Adipocyte (in vitro differentiated cells): Measurements from ENCODE around the gene OR2AE1.

ENCODE experiments used
- DNase-seq: peaks from one replicate; pipeline ENCODE4 v3.0.0-alpha.2; 2015; ENCODE audit warnings: low read depth
- H3K27me3 ChIP-seq: replicated peaks from 2 replicates; pipeline ENCODE4 v1.7.0; 2013; ENCODE audit warnings: mild to moderate bottlenecking, low read length, moderate library complexity; ENCODE audit not compliant: control insufficient read depth, insufficient read depth
- H3K36me3 ChIP-seq: 2 replicates; pipeline ENCODE4 v1.7.0; 2013; ENCODE audit warnings: low read length, mild to moderate bottlenecking, moderate library complexity; ENCODE audit not compliant: control insufficient read depth, insufficient read depth, severe bottlenecking
- H3K4me1 ChIP-seq: 2 replicates; pipeline ENCODE4 v1.7.0; 2013; ENCODE audit warnings: mild to moderate bottlenecking, low read length, moderate library complexity; ENCODE audit not compliant: control insufficient read depth, insufficient read depth
- H3K4me3 ChIP-seq: 2 replicates; pipeline ENCODE4 v1.7.0; 2013; ENCODE audit warnings: mild to moderate bottlenecking, low read length, moderate library complexity
- H3K9ac ChIP-seq: 2 replicates; pipeline ENCODE4 v1.7.0; 2013; ENCODE audit warnings: mild to moderate bottlenecking, low read length, moderate library complexity
- H3K9me3 ChIP-seq: 2 replicates; pipeline ENCODE4 v1.7.0; 2013; ENCODE audit warnings: mild to moderate bottlenecking, low read length, moderate library complexity; ENCODE audit not compliant: control insufficient read depth

OR2AE1 gene

DNA sequence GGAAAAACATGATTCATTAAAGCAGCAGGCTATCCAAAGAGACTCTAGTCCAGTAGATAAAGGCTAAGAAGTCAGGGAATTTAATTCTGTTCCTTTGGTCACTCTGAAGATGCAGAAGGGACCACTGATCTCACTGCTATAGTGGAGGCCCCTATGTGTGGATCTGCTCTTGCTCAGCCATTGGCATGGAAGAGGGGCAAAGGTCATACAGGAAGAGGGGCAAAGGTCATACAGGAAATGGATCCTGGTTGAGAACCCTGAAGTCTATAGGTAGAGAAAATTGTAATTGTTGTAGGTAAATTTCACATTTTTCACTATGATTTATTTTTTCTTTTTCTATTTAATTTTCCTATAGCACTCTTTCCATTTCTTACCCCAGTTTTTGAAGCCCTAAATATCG, 21.6 kb downstream of the OR2AE1 start:
- no peak for DNase-seq
- Histone ChIP-seq H3K4me1 (no peaks in the 10 kb centered on the region), H3K9me3 (no peaks in the 10 kb centered on the region), H3K4me3 (no peak overlapping the region), H3K36me3 (no peaks in the 10 kb centered on the region), H3K9ac (no peak overlapping the region), H3K27me3 (no peaks in the 10 kb centered on the region)

- no peak overlapping the region for H3K4me3 ChIP-seq
- peaks cover 4% of the 10 kb centered on the region for H3K4me1 ChIP-seq
- H3K27me3 ChIP-seq = no peaks in the 10 kb centered on the region
- no peak for DNase-seq
- H3K36me3 ChIP-seq = no peaks in the 10 kb centered on the region
- no peak overlapping the region for H3K9ac ChIP-seq
- H3K9me3 ChIP-seq = no peaks in the 10 kb centered on the region
Measured at GRCh38 chr7:99848420-99849216, 28.2 kb downstream of the OR2AE1 start.

DNA sequence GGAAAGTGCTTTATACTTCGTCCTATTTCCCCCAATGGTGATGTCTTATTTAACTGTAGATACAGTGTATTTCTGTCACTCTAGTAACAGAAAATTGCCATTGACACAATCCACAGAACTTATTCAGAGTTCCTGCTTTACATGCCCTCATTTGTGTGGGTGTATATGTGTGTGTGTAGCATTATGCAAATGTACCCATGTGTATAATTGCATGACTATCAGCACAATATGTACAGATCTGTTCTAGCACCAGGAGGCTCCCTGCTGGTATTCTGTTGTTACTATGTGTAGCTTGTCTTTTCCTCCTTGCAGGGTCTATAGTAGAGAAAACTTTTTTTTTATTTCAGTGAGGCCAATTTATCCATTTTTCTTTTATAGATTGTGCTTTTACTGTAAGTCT, 32.5 kb downstream of the OR2AE1 start:
- H3K4me3 ChIP-seq = no peak overlapping the region
- H3K9me3 ChIP-seq = no peaks in the 10 kb centered on the region
- peaks cover 19% of the 10 kb centered on the region for H3K27me3 ChIP-seq
- DNase-seq = no peak
- peaks cover 4% of the 10 kb centered on the region for H3K4me1 ChIP-seq
- no peaks in the 10 kb centered on the region for H3K36me3 ChIP-seq
- H3K9ac ChIP-seq = no peak overlapping the region

GRCh38 chr7:99843808-99844207, 33.0 kb downstream of the OR2AE1 start:
- no peak for DNase-seq
- H3K9me3 ChIP-seq = no peaks in the 10 kb centered on the region
- no peaks in the 10 kb centered on the region for H3K36me3 ChIP-seq
- H3K9ac ChIP-seq = no peak overlapping the region
- H3K4me3 ChIP-seq = no peak overlapping the region
- H3K27me3 ChIP-seq = peaks cover 19% of the 10 kb centered on the region
- peaks cover 4% of the 10 kb centered on the region for H3K4me1 ChIP-seq

GRCh38 chr7:99842926-99843325, 33.9 kb downstream of the OR2AE1 start:
- H3K36me3 ChIP-seq = no peaks in the 10 kb centered on the region
- peaks cover 4% of the 10 kb centered on the region for H3K4me1 ChIP-seq
- peaks cover 19% of the 10 kb centered on the region for H3K27me3 ChIP-seq
- H3K9ac ChIP-seq = no peak overlapping the region
- DNase-seq = no peak
- H3K4me3 ChIP-seq = no peak overlapping the region
- no peaks in the 10 kb centered on the region for H3K9me3 ChIP-seq

DNA sequence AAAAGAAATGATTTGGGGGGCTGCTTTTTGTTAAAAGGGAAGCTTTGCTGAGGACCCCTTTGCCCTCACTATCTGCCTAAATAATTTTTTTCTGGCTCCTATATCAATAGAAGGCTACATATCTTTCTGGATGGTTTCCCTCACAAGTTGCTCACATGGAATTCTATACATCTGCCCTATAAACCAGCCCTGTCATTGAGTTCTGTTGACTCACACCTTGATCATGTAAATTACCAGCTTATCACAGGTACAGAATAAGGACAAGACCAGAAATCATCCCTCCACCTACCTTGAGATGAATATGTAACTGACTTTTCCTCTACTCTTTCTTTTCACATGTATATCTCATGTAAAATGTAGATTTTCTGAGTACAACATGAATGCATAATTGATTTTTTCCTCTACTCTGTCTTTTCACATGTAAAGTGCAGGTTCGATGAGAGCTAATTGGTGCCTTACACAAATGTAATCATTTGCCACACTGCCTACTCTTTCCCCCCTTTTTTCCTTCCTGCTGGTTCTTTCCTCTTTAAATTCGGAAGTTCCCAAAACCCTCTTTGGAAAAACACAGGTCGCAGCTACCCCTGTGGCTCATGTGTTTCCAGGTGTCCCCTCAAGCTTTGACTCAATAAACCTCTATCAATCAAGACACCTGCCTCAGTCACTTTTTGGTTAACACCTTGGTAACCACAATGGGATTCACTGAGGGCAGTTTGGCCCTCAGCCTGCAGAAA, 36.5 kb downstream of the OR2AE1 start:
- Histone ChIP-seq H3K4me1 (peaks cover 4% of the 10 kb centered on the region), H3K9me3 (no peaks in the 10 kb centered on the region)

GRCh38 chr7:99839287-99840021, 37.4 kb downstream of the OR2AE1 start:
- no peak for DNase-seq

More for the DNA sequence above, 36.5 kb downstream of the OR2AE1 start:
- H3K27me3 ChIP-seq = peaks cover 22% of the 10 kb centered on the region
- no peak overlapping the region for H3K4me3 ChIP-seq
- no peak overlapping the region for H3K9ac ChIP-seq
- no peaks in the 10 kb centered on the region for H3K36me3 ChIP-seq
- no peak for DNase-seq

GRCh38 chr7:99837649-99838361, 39.0 kb downstream of the OR2AE1 start:
- Histone ChIP-seq H3K9ac (peak overlapping the region; percentile 22), H3K36me3 (no peaks in the 10 kb centered on the region), H3K9me3 (no peaks in the 10 kb centered on the region), H3K27me3 (peaks cover 32% of the 10 kb centered on the region), H3K4me1 (peaks cover 2% of the 10 kb centered on the region), H3K4me3 (no peak overlapping the region)
- DNase-seq = peak; percentile 9

More at GRCh38 chr7:99839287-99840021, 37.4 kb downstream of the OR2AE1 start:
- Histone ChIP-seq H3K9me3 (no peaks in the 10 kb centered on the region), H3K4me1 (peaks cover 4% of the 10 kb centered on the region), H3K4me3 (no peak overlapping the region), H3K36me3 (no peaks in the 10 kb centered on the region), H3K9ac (no peak overlapping the region), H3K27me3 (peaks cover 25% of the 10 kb centered on the region)

DNA sequence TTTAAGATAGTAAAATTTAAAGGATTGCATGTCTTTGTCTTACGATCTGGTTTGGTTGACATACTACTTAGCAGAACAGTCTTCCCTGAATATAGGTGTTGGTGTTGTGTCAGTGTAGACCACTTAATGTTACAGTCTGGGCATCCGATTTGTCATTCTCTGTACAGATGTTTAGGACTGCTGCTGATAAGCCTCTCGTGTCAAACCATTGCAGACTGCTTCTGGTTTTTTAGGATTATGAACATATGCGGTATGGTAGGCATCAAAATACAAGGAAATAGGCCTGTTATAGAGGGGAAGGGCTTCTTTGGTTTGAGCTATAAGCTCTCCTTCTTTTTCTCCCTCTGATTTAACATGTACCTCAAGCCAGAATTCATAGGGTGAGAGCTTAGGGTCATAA, 41.6 kb downstream of the OR2AE1 start:
- Histone ChIP-seq H3K4me1 (peaks cover 3% of the 10 kb centered on the region), H3K9me3 (no peaks in the 10 kb centered on the region), H3K4me3 (no peak overlapping the region), H3K27me3 (peaks cover 21% of the 10 kb centered on the region), H3K36me3 (no peaks in the 10 kb centered on the region), H3K9ac (no peak overlapping the region)
- no peak for DNase-seq

DNA sequence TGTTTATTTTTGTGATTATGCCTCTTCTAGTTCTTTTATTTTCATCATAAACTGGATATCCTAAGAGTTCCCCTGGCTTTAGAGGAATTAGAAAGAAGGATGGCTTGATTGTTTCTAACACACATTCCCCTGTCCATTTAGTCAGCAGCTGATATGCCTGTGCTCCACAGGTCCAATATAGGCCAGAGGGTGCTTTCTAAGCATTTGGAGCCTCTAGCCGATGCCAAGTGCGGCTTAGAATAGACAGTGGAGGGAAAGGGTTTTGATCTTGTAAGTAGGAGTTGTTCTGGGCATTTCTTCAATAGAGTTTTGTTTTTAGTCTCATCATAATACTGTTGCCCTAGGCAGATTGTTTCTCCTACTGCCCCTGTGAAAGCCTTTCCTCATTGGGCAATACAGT, 42.5 kb downstream of the OR2AE1 start:
- Histone ChIP-seq H3K4me1 (peaks cover 10% of the 10 kb centered on the region), H3K9ac (no peak overlapping the region), H3K36me3 (no peaks in the 10 kb centered on the region), H3K27me3 (peaks cover 16% of the 10 kb centered on the region), H3K9me3 (no peaks in the 10 kb centered on the region), H3K4me3 (no peak overlapping the region)
- DNase-seq = no peak
